H9 (cell line): ENCODE measurements around the gene RAP1B. TPM values are rescaled to one million over a fixed set of nuclear protein-coding genes. Genes with fewer than 3 reads are reported as not detected.

Source experiments
- DNase-seq: peaks from one replicate; pipeline ENCODE4 v3.0.0-alpha.2; 2017
- H2AFZ ChIP-seq: one replicate; pipeline ENCODE4 v1.6.1; 2013; ENCODE audit warnings: mild to moderate bottlenecking, low read length, control low read depth, moderate library complexity
- H2AK5ac ChIP-seq: 2 replicates; pipeline ENCODE4 v1.6.1; 2013; ENCODE audit warnings: low read length, control low read depth, mixed read lengths; ENCODE audit not compliant: insufficient read length
- H2BK120ac ChIP-seq: one replicate; pipeline ENCODE4 v1.6.1; 2013; ENCODE audit warnings: low read depth, mild to moderate bottlenecking, low read length, control low read depth, inconsistent platforms; ENCODE audit not compliant: poor library complexity, severe bottlenecking
- H2BK12ac ChIP-seq: 2 replicates; pipeline ENCODE4 v1.6.1; 2013; ENCODE audit warnings: low read length, control low read depth, mixed read lengths, low read depth; ENCODE audit not compliant: insufficient read length
- H2BK15ac ChIP-seq: 2 replicates; pipeline ENCODE4 v1.6.1; 2013; ENCODE audit warnings: low read depth, low read length, control low read depth
- H2BK20ac ChIP-seq: one replicate; pipeline ENCODE4 v1.6.1; 2013; ENCODE audit warnings: low read depth, mild to moderate bottlenecking, low read length, control low read depth, inconsistent platforms; ENCODE audit not compliant: poor library complexity, severe bottlenecking
- H2BK5ac ChIP-seq: 2 replicates; pipeline ENCODE4 v1.6.1; 2013; ENCODE audit warnings: low read length, control low read depth, mixed read lengths; ENCODE audit not compliant: insufficient read length
- H3K14ac ChIP-seq: 2 replicates; pipeline ENCODE4 v1.6.1; 2013; ENCODE audit warnings: low read length, control low read depth; ENCODE audit not compliant: insufficient read depth
- H3K18ac ChIP-seq: 2 replicates; pipeline ENCODE4 v1.6.1; 2013; ENCODE audit warnings: low read depth, mild to moderate bottlenecking, mixed read lengths, low read length, control low read depth; ENCODE audit not compliant: insufficient read length
- H3K23ac ChIP-seq: 2 replicates; pipeline ENCODE4 v1.6.1; 2013; ENCODE audit warnings: low read length, control low read depth, mixed read lengths, low read depth; ENCODE audit not compliant: insufficient read length
- H3K23me2 ChIP-seq: 2 replicates; pipeline ENCODE4 v1.6.1; 2013; ENCODE audit warnings: low read depth, mild to moderate bottlenecking, mixed read lengths, low read length, control low read depth; ENCODE audit not compliant: insufficient read length, poor library complexity, severe bottlenecking
- H3K27ac ChIP-seq: 2 replicates; pipeline ENCODE4 v1.5.1; 2013; ENCODE audit warnings: low read length, control low read depth, mixed read lengths, low read depth; ENCODE audit not compliant: insufficient read length
- H3K27me3 ChIP-seq: 2 replicates; pipeline ENCODE4 v1.6.1; 2013; ENCODE audit warnings: low read length, control low read depth, inconsistent platforms; ENCODE audit not compliant: insufficient read depth
- H3K4ac ChIP-seq: 2 replicates; pipeline ENCODE4 v1.6.1; 2013; ENCODE audit warnings: low read depth, mild to moderate bottlenecking, control low read depth, inconsistent platforms, low read length, moderate library complexity
- H3K4me1 ChIP-seq: 2 replicates; pipeline ENCODE4 v1.6.1; 2013; ENCODE audit warnings: low read length, control low read depth, inconsistent platforms; ENCODE audit not compliant: insufficient read depth
- H3K4me2 ChIP-seq: 2 replicates; pipeline ENCODE4 v1.6.1; 2013; ENCODE audit warnings: low read length, control low read depth, mixed read lengths; ENCODE audit not compliant: insufficient read length, insufficient read depth
- H3K56ac ChIP-seq: 2 replicates; pipeline ENCODE4 v1.6.1; 2013; ENCODE audit warnings: low read depth, mild to moderate bottlenecking, mixed read lengths, low read length, control low read depth; ENCODE audit not compliant: insufficient read length
- H3K79me1 ChIP-seq: 2 replicates; pipeline ENCODE4 v1.6.1; 2013; ENCODE audit warnings: low read depth, mild to moderate bottlenecking, moderate library complexity, low read length, control low read depth, inconsistent platforms; ENCODE audit not compliant: insufficient read depth, poor library complexity, severe bottlenecking
- H3K79me2 ChIP-seq: 2 replicates; pipeline ENCODE4 v1.6.1; 2013; ENCODE audit warnings: low read length, control low read depth, inconsistent platforms; ENCODE audit not compliant: insufficient read depth
- H3K9ac ChIP-seq: 2 replicates; pipeline ENCODE4 v1.6.1; 2013; ENCODE audit warnings: low read length, control low read depth, mixed read lengths; ENCODE audit not compliant: insufficient read length; ENCODE audit errors: extremely low read depth
- H3K9me3 ChIP-seq: one replicate; pipeline ENCODE4 v1.6.1; 2013; ENCODE audit warnings: low read depth, low read length, inconsistent platforms; ENCODE audit not compliant: control insufficient read depth
- H3T11ph ChIP-seq: one replicate; pipeline ENCODE4 v1.6.1; 2013; ENCODE audit warnings: mild to moderate bottlenecking, low read length, control low read depth, inconsistent platforms
- H4K20me1 ChIP-seq: one replicate; pipeline ENCODE4 v1.6.1; 2013; ENCODE audit not compliant: control insufficient read depth, insufficient read length, insufficient read depth
- H4K5ac ChIP-seq: 2 replicates; pipeline ENCODE4 v1.6.1; 2013; ENCODE audit warnings: low read depth, mild to moderate bottlenecking, mixed read lengths, low read length, control low read depth; ENCODE audit not compliant: insufficient read length
- H4K8ac ChIP-seq: replicated peaks from 2 replicates; pipeline ENCODE4 v1.6.1; 2013; ENCODE audit warnings: low read length, control low read depth, mixed read lengths, low read depth; ENCODE audit not compliant: insufficient read length
- H4K91ac ChIP-seq: 2 replicates; pipeline ENCODE4 v1.6.1; 2013; ENCODE audit warnings: low read depth, mild to moderate bottlenecking, moderate library complexity, mixed read lengths, low read length, control low read depth; ENCODE audit not compliant: insufficient read length
- H3K27ac Mint-ChIP-seq, 3 experiments: 2 replicates in 2 of 3; 3 replicates in 1 of 3; pipeline ENCODE4 v1.8.0; 2020 to 2021; ENCODE audit warnings: mixed read lengths in 3 of 3, mild to moderate bottlenecking in 1 of 3, moderate library complexity in 1 of 3
- H3K27me3 Mint-ChIP-seq: 2 replicates; pipeline ENCODE4 v1.8.0; 2021; ENCODE audit warnings: low read depth, mild to moderate bottlenecking, moderate library complexity, mixed read lengths
- H3K36me3 Mint-ChIP-seq, 3 experiments: 2 replicates in 2 of 3; 3 replicates in 1 of 3; pipeline ENCODE4 v1.8.0; 2020 to 2021; ENCODE audit warnings: low read depth in 3 of 3, mixed read lengths in 3 of 3; ENCODE audit not compliant: insufficient read depth in 1 of 3
- H3K4me1 Mint-ChIP-seq, 2 experiments: 2 replicates each; pipeline ENCODE4 v1.8.0; 2020; ENCODE audit warnings: mixed read lengths in 2 of 2
- H3K4me3 Mint-ChIP-seq, 2 experiments: 2 replicates in 1 of 2; 3 replicates in 1 of 2; pipeline ENCODE4 v1.8.0; 2020 to 2021; ENCODE audit warnings: mild to moderate bottlenecking in 2 of 2, mixed read lengths in 2 of 2, moderate library complexity in 1 of 2
- H3K9me3 Mint-ChIP-seq, 2 experiments: 2 replicates in 1 of 2; 3 replicates in 1 of 2; pipeline ENCODE4 v1.8.0; 2020; ENCODE audit warnings: mild to moderate bottlenecking in 2 of 2, mixed read lengths in 2 of 2, moderate library complexity in 1 of 2
- WGBS: extraction: QIAGEN DNeasy Blood & Tissue Kit; methylation state at CpG from one replicate; pipeline ENCODE4 v1.1.7; 2013; ENCODE audit warnings: missing lambda C conversion rate, low lambda C conversion rate, mixed read lengths; ENCODE audit not compliant: insufficient read length; ENCODE audit errors: extremely low coverage; 5-methylcytosine and 5-hydroxymethylcytosine counted together
- total RNA-seq: library from RNA; stranded (reverse); gene quantifications from 2 replicates; pipeline ENCODE4 v1.2.1, GENCODE V29; 2021
- TF ChIP-seq, protein P1 (sequence below): fragments of 200-600 bp; sonication (generic); conservative IDR thresholded peaks from 3 replicates; pipeline ENCODE4 v1.8.0; 2021; ENCODE audit warnings: antibody characterized with exemption, mild to moderate bottlenecking

The RAP1B gene
- total RNA-seq, 1 experiment from 2014 or later: 97.7 TPM

DNA sequence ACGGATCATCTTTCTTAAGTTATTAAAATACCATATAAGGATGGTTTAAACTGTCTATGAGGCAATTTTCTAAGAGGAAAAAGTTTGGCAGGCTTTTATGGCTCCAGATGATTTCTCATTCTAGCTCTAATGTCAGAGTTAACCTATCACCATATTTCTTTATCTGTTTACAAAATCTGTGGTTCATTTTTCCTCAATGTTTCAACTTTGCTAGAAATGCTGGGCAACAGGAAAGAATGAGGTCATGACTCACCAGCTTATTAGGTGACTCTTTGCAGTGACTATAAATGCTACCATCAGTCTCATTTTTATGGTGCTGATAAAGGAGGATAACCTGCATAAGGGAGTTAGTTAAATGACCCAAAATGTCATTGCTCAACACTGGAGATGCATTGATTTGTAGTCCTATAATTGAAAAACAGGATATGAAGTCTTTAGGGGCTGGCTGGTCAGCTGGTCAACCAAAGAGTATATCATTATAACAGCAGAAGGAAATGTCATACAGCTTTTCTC, 45.3 kb upstream of the RAP1B start:
- Histone ChIP-seq H2AFZ (no peak overlapping the region), H3K23me2 (no peaks in the 10 kb centered on the region), H2AK5ac (no peak overlapping the region), H4K20me1 (no peaks in the 10 kb centered on the region), H2BK15ac (no peak overlapping the region), H4K91ac (no peak overlapping the region), H3K27ac (no peak overlapping the region), H3K4me1 (no peaks in the 10 kb centered on the region; the same call in 1 of the 2 replicates), H3T11ph (no peak overlapping the region), H3K79me2 (no peaks in the 10 kb centered on the region), H4K8ac (no peak overlapping the region), H3K14ac (no peak overlapping the region), H3K4me2 (no peak overlapping the region), H3K18ac (no peak overlapping the region), H2BK20ac (no peak overlapping the region), H4K5ac (no peak overlapping the region), H3K79me1 (no peaks in the 10 kb centered on the region), H3K9me3 (no peaks in the 10 kb centered on the region), H3K23ac (no peak overlapping the region), H3K56ac (no peak overlapping the region), H2BK5ac (no peak overlapping the region), H3K27me3 (no peaks in the 10 kb centered on the region), H3K4ac (no peak overlapping the region), H3K9ac (no peak overlapping the region), H2BK12ac (no peak overlapping the region), H2BK120ac (no peak overlapping the region)
- no peak for DNase-seq
- Mint-ChIP-seq H3K36me3 (no peaks in the 10 kb centered on the region), H3K27me3 (no peaks in the 10 kb centered on the region), H3K9me3 (peaks cover 0 to 3% of the 10 kb centered on the region in 2 experiments; a peak in 1 of 5 replicates), H3K27ac (no peak overlapping the region), H3K4me3 (no peak overlapping the region), H3K4me1 (peaks cover under 1 to 7% of the 10 kb centered on the region in 2 experiments)
- WGBS: no CpG with 5 or more reads among the region's 1 CpG
- TF ChIP-seq, protein P1, sequence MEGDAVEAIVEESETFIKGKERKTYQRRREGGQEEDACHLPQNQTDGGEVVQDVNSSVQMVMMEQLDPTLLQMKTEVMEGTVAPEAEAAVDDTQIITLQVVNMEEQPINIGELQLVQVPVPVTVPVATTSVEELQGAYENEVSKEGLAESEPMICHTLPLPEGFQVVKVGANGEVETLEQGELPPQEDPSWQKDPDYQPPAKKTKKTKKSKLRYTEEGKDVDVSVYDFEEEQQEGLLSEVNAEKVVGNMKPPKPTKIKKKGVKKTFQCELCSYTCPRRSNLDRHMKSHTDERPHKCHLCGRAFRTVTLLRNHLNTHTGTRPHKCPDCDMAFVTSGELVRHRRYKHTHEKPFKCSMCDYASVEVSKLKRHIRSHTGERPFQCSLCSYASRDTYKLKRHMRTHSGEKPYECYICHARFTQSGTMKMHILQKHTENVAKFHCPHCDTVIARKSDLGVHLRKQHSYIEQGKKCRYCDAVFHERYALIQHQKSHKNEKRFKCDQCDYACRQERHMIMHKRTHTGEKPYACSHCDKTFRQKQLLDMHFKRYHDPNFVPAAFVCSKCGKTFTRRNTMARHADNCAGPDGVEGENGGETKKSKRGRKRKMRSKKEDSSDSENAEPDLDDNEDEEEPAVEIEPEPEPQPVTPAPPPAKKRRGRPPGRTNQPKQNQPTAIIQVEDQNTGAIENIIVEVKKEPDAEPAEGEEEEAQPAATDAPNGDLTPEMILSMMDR: no peak
